Measurements from ENCODE around the gene ATP2B3. TPM values are rescaled to one million over a fixed set of nuclear protein-coding genes. Genes with fewer than 3 reads are reported as not detected.
A peak's percentile ranks its signal among the peaks of the same experiment; 100 is the strongest.

Gene ATP2B3
- total and polyA plus RNA-seq, 9 of the 15 experiments (the other 6 are each of a cell fraction or from before 2014, with no cell fraction given), result 0.04 TPM; not detected in 8

DNA sequence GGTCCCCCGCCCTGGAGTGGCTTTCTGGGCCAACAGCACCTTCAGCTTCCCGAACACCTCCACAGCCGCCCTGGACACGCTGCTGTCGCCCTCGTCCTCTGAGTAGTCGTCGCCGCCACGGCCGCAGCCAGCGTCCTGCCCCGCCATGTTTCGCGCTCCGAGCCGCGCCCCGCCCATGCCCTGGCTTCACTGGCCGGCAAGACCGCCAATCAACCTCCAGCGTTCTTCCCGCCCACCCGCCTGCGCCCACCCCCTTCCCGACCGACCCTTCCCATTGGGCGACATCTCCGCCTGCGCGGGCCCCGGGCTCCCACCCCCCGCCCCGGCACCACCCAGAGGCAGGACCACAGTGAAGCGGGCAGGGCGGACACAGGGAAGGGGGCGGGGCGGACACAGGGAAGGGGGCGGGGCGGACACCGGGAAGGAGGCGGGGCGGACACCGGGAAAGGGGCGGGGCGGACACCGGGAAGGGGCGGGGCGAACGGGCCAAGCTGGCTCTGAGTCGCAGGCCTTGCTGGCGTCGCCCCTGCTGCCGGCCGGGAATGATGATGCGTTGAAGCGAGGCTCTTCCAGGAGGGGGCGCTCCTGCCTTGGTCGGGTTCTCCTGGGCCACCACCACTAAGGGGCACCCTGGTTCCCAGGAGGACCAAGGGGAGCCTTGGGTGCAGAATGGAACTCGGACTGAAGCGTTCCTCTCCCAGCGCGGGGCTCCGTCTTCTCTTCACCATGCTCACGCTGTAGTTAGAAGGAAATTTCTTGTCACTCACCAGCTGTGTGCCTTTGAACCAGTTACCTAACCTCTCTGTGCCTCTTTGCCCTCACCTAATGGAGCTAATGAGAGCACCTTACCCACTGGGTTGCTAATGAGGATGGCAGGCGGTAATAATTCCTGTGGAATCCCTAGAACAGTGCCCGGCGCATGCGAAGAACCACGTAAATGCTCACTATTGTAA, 46.8 kb upstream of the ATP2B3 start, which contains the start of gene HAUS7 (continued):
- TF ChIP-seq ZFP1 (CRISPR knock-in tag; IDR thresholded peaks at IDR 0.05), result no peak
- TF ChIP-seq U2AF2 (optimal IDR thresholded peaks at IDR 0.05; ENCODE audit: low read depth, low read length), result no peak
- TF ChIP-seq FOXK1 (CRISPR knock-in tag; IDR thresholded peaks at IDR 0.05; ENCODE audit: borderline replicate concordance), result no peak
- TF ChIP-seq STAT5B (CRISPR knock-in tag; IDR thresholded peaks at IDR 0.05), result no peak
- no peak for TF ChIP-seq KAT8 (IDR thresholded peaks at IDR 0.05; ENCODE audit: low read depth)
- TF ChIP-seq HIVEP1 (CRISPR knock-in tag; IDR thresholded peaks at IDR 0.05), result no peak
- TF ChIP-seq, protein P1, sequence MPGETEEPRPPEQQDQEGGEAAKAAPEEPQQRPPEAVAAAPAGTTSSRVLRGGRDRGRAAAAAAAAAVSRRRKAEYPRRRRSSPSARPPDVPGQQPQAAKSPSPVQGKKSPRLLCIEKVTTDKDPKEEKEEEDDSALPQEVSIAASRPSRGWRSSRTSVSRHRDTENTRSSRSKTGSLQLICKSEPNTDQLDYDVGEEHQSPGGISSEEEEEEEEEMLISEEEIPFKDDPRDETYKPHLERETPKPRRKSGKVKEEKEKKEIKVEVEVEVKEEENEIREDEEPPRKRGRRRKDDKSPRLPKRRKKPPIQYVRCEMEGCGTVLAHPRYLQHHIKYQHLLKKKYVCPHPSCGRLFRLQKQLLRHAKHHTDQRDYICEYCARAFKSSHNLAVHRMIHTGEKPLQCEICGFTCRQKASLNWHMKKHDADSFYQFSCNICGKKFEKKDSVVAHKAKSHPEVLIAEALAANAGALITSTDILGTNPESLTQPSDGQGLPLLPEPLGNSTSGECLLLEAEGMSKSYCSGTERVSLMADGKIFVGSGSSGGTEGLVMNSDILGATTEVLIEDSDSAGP (CRISPR knock-in tag; IDR thresholded peaks at IDR 0.05), result no peak
- no peak for TF ChIP-seq TOE1 (IDR thresholded peaks at IDR 0.05; ENCODE audit: borderline replicate concordance)
- no peak for TF ChIP-seq TOE1 (CRISPR knock-in tag; IDR thresholded peaks at IDR 0.05; ENCODE audit: borderline replicate concordance, low read depth)
- no peak for TF ChIP-seq ZNF253 (CRISPR knock-in tag; conservative IDR thresholded peaks at IDR 0.05)
- no peak for TF ChIP-seq PPARD (CRISPR knock-in tag; IDR thresholded peaks at IDR 0.05)
- no peak for TF ChIP-seq ZNF507 (tag; conservative IDR thresholded peaks at IDR 0.05)
- no peak for TF ChIP-seq ZNF239 (CRISPR knock-in tag; IDR thresholded peaks at IDR 0.05)
- TF ChIP-seq FOXM1 (IDR thresholded peaks at IDR 0.05; ENCODE audit: low read depth), result no peak
- no peak for TF ChIP-seq FOXM1 (CRISPR knock-in tag; IDR thresholded peaks at IDR 0.05; ENCODE audit: low read depth)
- TF ChIP-seq MAZ (CRISPR knock-in tag; conservative IDR thresholded peaks at IDR 0.05 in 1 of 2, IDR thresholded peaks at IDR 0.05 in 1 of 2), result peak in 1 of 2 experiments; percentile 23; a peak in 1 of 4 replicates
- TF ChIP-seq ZNF830 (CRISPR knock-in tag; IDR thresholded peaks at IDR 0.05), result no peak
- TF ChIP-seq SPI1 (IDR thresholded peaks at IDR 0.05; ENCODE audit: borderline replicate concordance, low read depth, low read length), result no peak
- TF ChIP-seq PHF20 (IDR thresholded peaks at IDR 0.05; ENCODE audit: partially characterized antibody), result peak; percentile 21
- TF ChIP-seq, protein P2, sequence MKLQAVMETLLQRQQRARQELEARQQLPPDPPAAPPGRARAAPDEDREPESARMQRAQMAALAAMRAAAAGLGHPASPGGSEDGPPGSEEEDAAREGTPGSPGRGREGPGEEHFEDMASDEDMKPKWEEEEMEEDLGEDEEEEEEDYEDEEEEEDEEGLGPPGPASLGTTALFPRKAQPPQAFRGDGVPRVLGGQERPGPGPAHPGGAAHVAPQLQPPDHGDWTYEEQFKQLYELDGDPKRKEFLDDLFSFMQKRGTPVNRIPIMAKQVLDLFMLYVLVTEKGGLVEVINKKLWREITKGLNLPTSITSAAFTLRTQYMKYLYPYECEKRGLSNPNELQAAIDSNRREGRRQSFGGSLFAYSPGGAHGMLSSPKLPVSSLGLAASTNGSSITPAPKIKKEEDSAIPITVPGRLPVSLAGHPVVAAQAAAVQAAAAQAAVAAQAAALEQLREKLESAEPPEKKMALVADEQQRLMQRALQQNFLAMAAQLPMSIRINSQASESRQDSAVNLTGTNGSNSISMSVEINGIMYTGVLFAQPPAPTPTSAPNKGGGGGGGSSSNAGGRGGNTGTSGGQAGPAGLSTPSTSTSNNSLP (IDR thresholded peaks at IDR 0.05; ENCODE audit: borderline replicate concordance, low read depth, low read length), result no peak
- no peak for TF ChIP-seq DACH1 (IDR thresholded peaks at IDR 0.05; ENCODE audit: partially characterized antibody)
- TF ChIP-seq PURB (CRISPR knock-in tag; IDR thresholded peaks at IDR 0.05; ENCODE audit: low read depth), result no peak
- no peak for TF ChIP-seq NUFIP1 (IDR thresholded peaks at IDR 0.05; ENCODE audit: partially characterized antibody)
- TF ChIP-seq KHSRP (IDR thresholded peaks at IDR 0.05), result no peak
- no peak for TF ChIP-seq TGIF2 (CRISPR knock-in tag; IDR thresholded peaks at IDR 0.05)
- no peak for TF ChIP-seq MXI1 (IDR thresholded peaks at IDR 0.05; ENCODE audit: low read depth, low read length)
- peak; percentile 64 for TF ChIP-seq BRD9 (IDR thresholded peaks at IDR 0.05; ENCODE audit: low read depth, partially characterized antibody)
- TF ChIP-seq ZNF76 (CRISPR knock-in tag; IDR thresholded peaks at IDR 0.05; ENCODE audit: borderline replicate concordance), result no peak

Data from K562 (cell line).